Heart left ventricle (tissue), 13 donors: ENCODE data around the gene SLC35C1.
A peak's percentile ranks its signal among the peaks of the same experiment; 100 is the strongest.

ENCODE experiments used
- CTCF ChIP-seq, 12 donors: fragments of 200-600 bp; sonication (generic) in 4 of 12; IDR thresholded peaks; one replicate each; pipeline versions ENCODE4 v1.5.0 to v1.8.0; 2018 to 2022; ENCODE audit warnings: antibody characterized with exemption in 12 of 12, mild to moderate bottlenecking in 5 of 12
- POLR2A ChIP-seq, 2 donors: fragments of 450-650 bp; IDR thresholded peaks; one replicate each; pipeline ENCODE4 v1.6.1; 2017; ENCODE audit warnings: antibody characterized with exemption in 2 of 2, mild to moderate bottlenecking in 2 of 2, moderate library complexity in 2 of 2
- donor health status: ischemic (EF 13 %, LVEDD 7.1; RV severe dilation, severe dysfunction).
- donor health status: DM: no; HTN: yes; CAD: no.
- donor health status: DM: no; HTN: no; CAD: no.
- donor health status: ischemic (EF 25% LVEDD 6.9; RV normal size, moderate dysfunction).
- donor health status: ischemic (EF 25% LVEDD 5.7; RV mildly dilated, moderate dysfunction).
- donor health status: ischemic (EF 35%, LVEDD 5.7; RV mildly dilated, moderate dysfunction).
- donor health status: nonischemic (EF 11% LVEDD 7.7; RV severe dilation, severe dysfunction).
- donor health status: DM: yes; HTN: yes; CAD: no.
- donor health status: PGD.
- donor health status: ischemic (EF 29% LVEDD 5.4; RV normal size, mild dysfunction).
- donor health status: nonischemic (EF 23%, LVEDD 6.1; RV moderate dilation, normal function).

DNA sequence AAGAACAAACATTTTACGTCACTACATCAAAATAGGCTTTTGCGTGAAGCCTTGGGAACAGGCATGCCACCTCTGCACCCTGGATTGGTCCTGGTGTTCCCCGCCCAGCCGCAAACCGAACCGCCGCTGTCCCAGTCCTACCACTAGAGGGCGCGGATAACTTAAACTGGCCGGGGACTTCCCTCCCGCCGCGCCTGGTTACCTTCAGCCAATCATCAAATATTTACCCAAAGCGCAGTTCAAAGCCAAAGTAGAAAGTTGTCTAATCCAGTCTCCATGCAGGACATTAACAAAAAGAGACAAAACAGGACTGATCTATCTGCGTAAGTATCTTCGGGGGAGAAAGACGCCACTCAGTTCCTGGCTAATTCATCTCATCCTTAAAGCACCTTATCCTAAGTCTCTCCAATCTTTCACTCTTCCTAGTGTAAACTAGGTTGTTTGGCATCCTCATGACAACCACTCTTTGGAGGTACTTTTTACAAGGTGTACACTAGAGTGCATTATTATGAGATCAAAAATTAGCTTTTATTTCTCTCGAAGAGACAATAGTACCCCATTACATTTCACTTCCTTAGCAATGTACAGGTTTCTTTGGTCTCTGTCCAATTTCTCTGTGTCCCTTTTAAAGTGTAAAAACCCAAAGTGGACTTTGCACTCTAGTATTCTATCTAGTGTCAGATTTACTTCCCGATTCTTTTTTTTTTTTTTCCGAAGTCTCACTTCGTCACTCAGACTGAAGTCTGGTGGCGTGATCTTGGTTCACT lies 38.4 kb downstream of the SLC35C1 start:
- TF ChIP-seq POLR2A (IDR thresholded peaks at IDR 0.05): no peak
- TF ChIP-seq CTCF (IDR thresholded peaks at IDR 0.05): peak; percentile 87 to 99 (median 94)
